Peyer's patch (tissue), 4 donors: ENCODE measurements around the gene CTAGE1.

ENCODE experiments used
- CTCF ChIP-seq, 6 experiments: fragments of 450-650 bp in 4 of 6; fragments of 200-600 bp in 2 of 6; sonication (generic) in 1 of 6; IDR thresholded peaks; one replicate each; pipeline ENCODE4 v1.5.1; 2017 to 2019; ENCODE audit warnings: antibody characterized with exemption in 6 of 6, mild to moderate bottlenecking in 3 of 6, moderate library complexity in 1 of 6
- POLR2A ChIP-seq, 2 donors: fragments of 450-650 bp; IDR thresholded peaks; one replicate each; pipeline ENCODE4 v1.5.1; 2017; ENCODE audit warnings: antibody characterized with exemption in 2 of 2, mild to moderate bottlenecking in 2 of 2, moderate library complexity in 2 of 2

DNA sequence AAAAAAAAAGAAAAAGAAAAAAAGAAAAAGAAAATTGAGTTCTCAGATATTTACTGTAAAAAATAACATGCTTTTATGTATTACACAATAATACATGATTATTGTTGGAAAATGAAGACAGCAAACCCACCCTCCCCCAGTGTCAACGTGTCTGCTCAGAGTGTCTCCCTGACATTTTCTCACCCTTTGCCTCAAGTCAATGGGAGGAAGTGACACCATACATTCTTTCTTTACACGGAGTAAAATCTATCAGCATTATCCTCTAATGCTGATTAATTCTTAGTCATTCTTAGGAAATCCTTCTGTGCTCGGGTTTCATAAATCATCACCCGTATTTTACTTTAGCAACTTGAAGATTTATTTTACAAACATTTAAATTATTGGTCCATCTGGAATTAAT, 32.0 kb downstream of the CTAGE1 start:
- TF ChIP-seq CTCF (IDR thresholded peaks at IDR 0.05) (no peak), POLR2A (IDR thresholded peaks at IDR 0.05) (no peak)
